Measurements from ENCODE around the gene RNF32. TPM values are rescaled to one million over a fixed set of nuclear protein-coding genes. Genes with fewer than 3 reads are reported as not detected.

RNF32 gene
- total RNA-seq, 3 donors from 2014 or later = 2.0 to 3.7 (median 3.5) TPM

DNA sequence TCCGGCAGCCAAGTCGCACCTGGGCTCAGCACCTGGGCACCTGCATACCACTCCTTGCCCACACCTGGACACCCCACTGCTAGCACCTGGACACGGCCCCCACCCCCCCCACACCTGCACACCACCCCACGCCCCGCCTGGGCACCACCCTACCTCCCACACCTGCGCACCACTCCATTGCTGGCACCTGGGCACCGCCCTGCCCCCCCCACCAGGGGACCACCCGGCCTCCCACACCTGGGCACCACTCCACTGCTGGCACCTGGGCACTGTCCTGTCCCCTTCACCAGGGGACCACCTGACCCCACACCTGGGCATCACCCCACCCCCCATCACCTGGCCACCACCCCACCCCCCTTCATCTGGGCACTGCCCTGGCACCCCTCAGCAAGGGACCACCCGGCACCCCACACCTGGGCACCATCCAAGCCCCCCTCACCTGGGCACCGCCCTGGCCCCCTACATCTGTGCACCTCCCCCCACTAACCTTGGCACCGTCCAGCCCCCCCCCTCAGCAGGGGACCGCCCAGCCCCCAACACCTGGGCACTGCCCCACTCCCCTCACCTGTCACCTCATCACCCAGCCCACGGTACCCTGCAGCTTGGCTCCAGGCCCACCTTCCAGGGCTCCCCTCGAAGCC, 33.8 kb upstream of the RNF32 start:
- peaks cover 49% of the 10 kb centered on the region for H3K4me1 ChIP-seq (ENCODE audit: low read depth)
- intact Hi-C loops (cut with DNase I, micrococcal nuclease) = no loop called here
- H3K4me3 ChIP-seq = no peak overlapping the region
- no peaks in the 10 kb centered on the region for H3K36me3 ChIP-seq (ENCODE audit: low read depth)
- ATAC-seq (no peak), DNase-seq (no peak)
- H3K9me3 ChIP-seq = no peaks in the 10 kb centered on the region
- no peak for TF ChIP-seq CTCF (IDR thresholded peaks at IDR 0.05)

GRCh38 chr7:156607332-156608172, 33.0 kb upstream of the RNF32 start:
- no peak for TF ChIP-seq CTCF (IDR thresholded peaks at IDR 0.05)
- ATAC-seq (no peak), DNase-seq (no peak)
- Histone ChIP-seq H3K4me3 (no peak overlapping the region), H3K36me3 (ENCODE audit: low read depth) (no peaks in the 10 kb centered on the region), H3K4me1 (ENCODE audit: low read depth) (peaks cover 49% of the 10 kb centered on the region), H3K9me3 (no peaks in the 10 kb centered on the region)
- intact Hi-C loops (cut with DNase I, micrococcal nuclease) = no loop called here

- Histone ChIP-seq H3K4me3 (no peak overlapping the region), H3K9me3 (no peaks in the 10 kb centered on the region), H3K4me1 (ENCODE audit: low read depth) (peaks cover 51% of the 10 kb centered on the region), H3K36me3 (ENCODE audit: low read depth) (no peaks in the 10 kb centered on the region)
- no peak for ATAC-seq
- TF ChIP-seq CTCF (IDR thresholded peaks at IDR 0.05) = no peak
- DNase-seq = no peak
- intact Hi-C loops (cut with DNase I, micrococcal nuclease) = no loop called here
Measured at GRCh38 chr7:156608173-156608478, 32.4 kb upstream of the RNF32 start.

GRCh38 chr7:156609010-156609877, 31.3 kb upstream of the RNF32 start:
- intact Hi-C loops (cut with DNase I, micrococcal nuclease) = no loop called here
- H3K4me1 ChIP-seq (ENCODE audit: low read depth) = peaks cover 51% of the 10 kb centered on the region

More at GRCh38 chr7:156609010-156609877, 31.3 kb upstream of the RNF32 start:
- H3K36me3 ChIP-seq (ENCODE audit: low read depth) = no peaks in the 10 kb centered on the region
- ATAC-seq (peak; percentile 88), DNase-seq (peak in 1 of 3 donors; percentile 74)
- no peaks in the 10 kb centered on the region for H3K9me3 ChIP-seq
- no peak for TF ChIP-seq CTCF (IDR thresholded peaks at IDR 0.05)
- H3K4me3 ChIP-seq = no peak overlapping the region

All from mucosa of descending colon (tissue), 3 donors.